H9 (cell line): ENCODE measurements around the gene EDEM2. TPM values are rescaled to one million over a fixed set of nuclear protein-coding genes. Genes with fewer than 3 reads are reported as not detected.
"Not testable (repeated sequence)": the region's sequence is repeated elsewhere in the genome, so short reads cannot be mapped to it uniquely, and the experiment has no call there.

ENCODE experiments used
- DNase-seq: peaks from one replicate; pipeline ENCODE4 v3.0.0-alpha.2; 2017
- H2AFZ ChIP-seq: one replicate; pipeline ENCODE4 v1.6.1; 2013; ENCODE audit warnings: mild to moderate bottlenecking, low read length, control low read depth, moderate library complexity
- H2AK5ac ChIP-seq: 2 replicates; pipeline ENCODE4 v1.6.1; 2013; ENCODE audit warnings: low read length, control low read depth, mixed read lengths; ENCODE audit not compliant: insufficient read length
- H2BK120ac ChIP-seq: one replicate; pipeline ENCODE4 v1.6.1; 2013; ENCODE audit warnings: low read depth, mild to moderate bottlenecking, low read length, control low read depth, inconsistent platforms; ENCODE audit not compliant: poor library complexity, severe bottlenecking
- H2BK12ac ChIP-seq: 2 replicates; pipeline ENCODE4 v1.6.1; 2013; ENCODE audit warnings: low read length, control low read depth, mixed read lengths, low read depth; ENCODE audit not compliant: insufficient read length
- H2BK15ac ChIP-seq: 2 replicates; pipeline ENCODE4 v1.6.1; 2013; ENCODE audit warnings: low read depth, low read length, control low read depth
- H2BK20ac ChIP-seq: one replicate; pipeline ENCODE4 v1.6.1; 2013; ENCODE audit warnings: low read depth, mild to moderate bottlenecking, low read length, control low read depth, inconsistent platforms; ENCODE audit not compliant: poor library complexity, severe bottlenecking
- H2BK5ac ChIP-seq: 2 replicates; pipeline ENCODE4 v1.6.1; 2013; ENCODE audit warnings: low read length, control low read depth, mixed read lengths; ENCODE audit not compliant: insufficient read length
- H3K14ac ChIP-seq: 2 replicates; pipeline ENCODE4 v1.6.1; 2013; ENCODE audit warnings: low read length, control low read depth; ENCODE audit not compliant: insufficient read depth
- H3K18ac ChIP-seq: 2 replicates; pipeline ENCODE4 v1.6.1; 2013; ENCODE audit warnings: low read depth, mild to moderate bottlenecking, mixed read lengths, low read length, control low read depth; ENCODE audit not compliant: insufficient read length
- H3K23ac ChIP-seq: 2 replicates; pipeline ENCODE4 v1.6.1; 2013; ENCODE audit warnings: low read length, control low read depth, mixed read lengths, low read depth; ENCODE audit not compliant: insufficient read length
- H3K23me2 ChIP-seq: 2 replicates; pipeline ENCODE4 v1.6.1; 2013; ENCODE audit warnings: low read depth, mild to moderate bottlenecking, mixed read lengths, low read length, control low read depth; ENCODE audit not compliant: insufficient read length, poor library complexity, severe bottlenecking
- H3K27ac ChIP-seq: 2 replicates; pipeline ENCODE4 v1.5.1; 2013; ENCODE audit warnings: low read length, control low read depth, mixed read lengths, low read depth; ENCODE audit not compliant: insufficient read length
- H3K27me3 ChIP-seq: 2 replicates; pipeline ENCODE4 v1.6.1; 2013; ENCODE audit warnings: low read length, control low read depth, inconsistent platforms; ENCODE audit not compliant: insufficient read depth
- H3K4ac ChIP-seq: 2 replicates; pipeline ENCODE4 v1.6.1; 2013; ENCODE audit warnings: low read depth, mild to moderate bottlenecking, control low read depth, inconsistent platforms, low read length, moderate library complexity
- H3K4me1 ChIP-seq: 2 replicates; pipeline ENCODE4 v1.6.1; 2013; ENCODE audit warnings: low read length, control low read depth, inconsistent platforms; ENCODE audit not compliant: insufficient read depth
- H3K4me2 ChIP-seq: 2 replicates; pipeline ENCODE4 v1.6.1; 2013; ENCODE audit warnings: low read length, control low read depth, mixed read lengths; ENCODE audit not compliant: insufficient read length, insufficient read depth
- H3K56ac ChIP-seq: 2 replicates; pipeline ENCODE4 v1.6.1; 2013; ENCODE audit warnings: low read depth, mild to moderate bottlenecking, mixed read lengths, low read length, control low read depth; ENCODE audit not compliant: insufficient read length
- H3K79me1 ChIP-seq: 2 replicates; pipeline ENCODE4 v1.6.1; 2013; ENCODE audit warnings: low read depth, mild to moderate bottlenecking, moderate library complexity, low read length, control low read depth, inconsistent platforms; ENCODE audit not compliant: insufficient read depth, poor library complexity, severe bottlenecking
- H3K79me2 ChIP-seq: 2 replicates; pipeline ENCODE4 v1.6.1; 2013; ENCODE audit warnings: low read length, control low read depth, inconsistent platforms; ENCODE audit not compliant: insufficient read depth
- H3K9ac ChIP-seq: 2 replicates; pipeline ENCODE4 v1.6.1; 2013; ENCODE audit warnings: low read length, control low read depth, mixed read lengths; ENCODE audit not compliant: insufficient read length; ENCODE audit errors: extremely low read depth
- H3K9me3 ChIP-seq: one replicate; pipeline ENCODE4 v1.6.1; 2013; ENCODE audit warnings: low read depth, low read length, inconsistent platforms; ENCODE audit not compliant: control insufficient read depth
- H3T11ph ChIP-seq: one replicate; pipeline ENCODE4 v1.6.1; 2013; ENCODE audit warnings: mild to moderate bottlenecking, low read length, control low read depth, inconsistent platforms
- H4K20me1 ChIP-seq: one replicate; pipeline ENCODE4 v1.6.1; 2013; ENCODE audit not compliant: control insufficient read depth, insufficient read length, insufficient read depth
- H4K5ac ChIP-seq: 2 replicates; pipeline ENCODE4 v1.6.1; 2013; ENCODE audit warnings: low read depth, mild to moderate bottlenecking, mixed read lengths, low read length, control low read depth; ENCODE audit not compliant: insufficient read length
- H4K8ac ChIP-seq: replicated peaks from 2 replicates; pipeline ENCODE4 v1.6.1; 2013; ENCODE audit warnings: low read length, control low read depth, mixed read lengths, low read depth; ENCODE audit not compliant: insufficient read length
- H4K91ac ChIP-seq: 2 replicates; pipeline ENCODE4 v1.6.1; 2013; ENCODE audit warnings: low read depth, mild to moderate bottlenecking, moderate library complexity, mixed read lengths, low read length, control low read depth; ENCODE audit not compliant: insufficient read length
- H3K27ac Mint-ChIP-seq, 3 experiments: 2 replicates in 2 of 3; 3 replicates in 1 of 3; pipeline ENCODE4 v1.8.0; 2020 to 2021; ENCODE audit warnings: mixed read lengths in 3 of 3, mild to moderate bottlenecking in 1 of 3, moderate library complexity in 1 of 3
- H3K27me3 Mint-ChIP-seq: 2 replicates; pipeline ENCODE4 v1.8.0; 2021; ENCODE audit warnings: low read depth, mild to moderate bottlenecking, moderate library complexity, mixed read lengths
- H3K36me3 Mint-ChIP-seq, 3 experiments: 2 replicates in 2 of 3; 3 replicates in 1 of 3; pipeline ENCODE4 v1.8.0; 2020 to 2021; ENCODE audit warnings: low read depth in 3 of 3, mixed read lengths in 3 of 3; ENCODE audit not compliant: insufficient read depth in 1 of 3
- H3K4me1 Mint-ChIP-seq, 2 experiments: 2 replicates each; pipeline ENCODE4 v1.8.0; 2020; ENCODE audit warnings: mixed read lengths in 2 of 2
- H3K4me3 Mint-ChIP-seq, 2 experiments: 2 replicates in 1 of 2; 3 replicates in 1 of 2; pipeline ENCODE4 v1.8.0; 2020 to 2021; ENCODE audit warnings: mild to moderate bottlenecking in 2 of 2, mixed read lengths in 2 of 2, moderate library complexity in 1 of 2
- H3K9me3 Mint-ChIP-seq, 2 experiments: 2 replicates in 1 of 2; 3 replicates in 1 of 2; pipeline ENCODE4 v1.8.0; 2020; ENCODE audit warnings: mild to moderate bottlenecking in 2 of 2, mixed read lengths in 2 of 2, moderate library complexity in 1 of 2
- WGBS: extraction: QIAGEN DNeasy Blood & Tissue Kit; methylation state at CpG from one replicate; pipeline ENCODE4 v1.1.7; 2013; ENCODE audit warnings: missing lambda C conversion rate, low lambda C conversion rate, mixed read lengths; ENCODE audit not compliant: insufficient read length; ENCODE audit errors: extremely low coverage; 5-methylcytosine and 5-hydroxymethylcytosine counted together
- total RNA-seq: library from RNA; stranded (reverse); gene quantifications from 2 replicates; pipeline ENCODE4 v1.2.1, GENCODE V29; 2021
- TF ChIP-seq, protein P1 (sequence below): fragments of 200-600 bp; sonication (generic); conservative IDR thresholded peaks from 3 replicates; pipeline ENCODE4 v1.8.0; 2021; ENCODE audit warnings: antibody characterized with exemption, mild to moderate bottlenecking

Gene EDEM2
- total RNA-seq, 1 experiment from 2014 or later: 27.8 TPM

GRCh38 chr20:35187584-35188190 is 40.6 kb upstream of the EDEM2 start:
- Histone ChIP-seq H3K14ac (no peak overlapping the region), H2BK15ac (no peak overlapping the region), H4K8ac (no peak overlapping the region), H3K4me2 (no peak overlapping the region), H2BK20ac (no peak overlapping the region), H3K9ac (no peak overlapping the region), H3K9me3 (no peaks in the 10 kb centered on the region), H3K27ac (no peak overlapping the region), H3K23ac (no peak overlapping the region), H2AFZ (no peak overlapping the region), H4K91ac (no peak overlapping the region), H4K20me1 (no peaks in the 10 kb centered on the region), H3K27me3 (no peaks in the 10 kb centered on the region), H3K56ac (no peak overlapping the region), H2BK120ac (no peak overlapping the region), H2BK12ac (no peak overlapping the region), H3K79me2 (no peaks in the 10 kb centered on the region), H3K18ac (no peak overlapping the region), H2BK5ac (no peak overlapping the region), H3K23me2 (no peaks in the 10 kb centered on the region), H2AK5ac (no peak overlapping the region), H3T11ph (no peak overlapping the region), H3K4me1 (no peaks in the 10 kb centered on the region), H4K5ac (no peak overlapping the region), H3K79me1 (no peaks in the 10 kb centered on the region), H3K4ac (no peak overlapping the region)
- Mint-ChIP-seq H3K36me3 (peaks cover 3 to 17% (median 11%) of the 10 kb centered on the region in 3 experiments; a peak in 6 of 7 replicates), H3K27me3 (peaks cover 10% of the 10 kb centered on the region), H3K27ac (no peak overlapping the region), H3K9me3 (peaks cover 16 to 20% of the 10 kb centered on the region in 2 experiments), H3K4me1 (peaks cover 34% of the 10 kb centered on the region in 2 experiments), H3K4me3 (no peak overlapping the region)
- TF ChIP-seq, protein P1, sequence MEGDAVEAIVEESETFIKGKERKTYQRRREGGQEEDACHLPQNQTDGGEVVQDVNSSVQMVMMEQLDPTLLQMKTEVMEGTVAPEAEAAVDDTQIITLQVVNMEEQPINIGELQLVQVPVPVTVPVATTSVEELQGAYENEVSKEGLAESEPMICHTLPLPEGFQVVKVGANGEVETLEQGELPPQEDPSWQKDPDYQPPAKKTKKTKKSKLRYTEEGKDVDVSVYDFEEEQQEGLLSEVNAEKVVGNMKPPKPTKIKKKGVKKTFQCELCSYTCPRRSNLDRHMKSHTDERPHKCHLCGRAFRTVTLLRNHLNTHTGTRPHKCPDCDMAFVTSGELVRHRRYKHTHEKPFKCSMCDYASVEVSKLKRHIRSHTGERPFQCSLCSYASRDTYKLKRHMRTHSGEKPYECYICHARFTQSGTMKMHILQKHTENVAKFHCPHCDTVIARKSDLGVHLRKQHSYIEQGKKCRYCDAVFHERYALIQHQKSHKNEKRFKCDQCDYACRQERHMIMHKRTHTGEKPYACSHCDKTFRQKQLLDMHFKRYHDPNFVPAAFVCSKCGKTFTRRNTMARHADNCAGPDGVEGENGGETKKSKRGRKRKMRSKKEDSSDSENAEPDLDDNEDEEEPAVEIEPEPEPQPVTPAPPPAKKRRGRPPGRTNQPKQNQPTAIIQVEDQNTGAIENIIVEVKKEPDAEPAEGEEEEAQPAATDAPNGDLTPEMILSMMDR: no peak
- no CpG with 5 or more reads among the region's 5 CpGs for WGBS
- DNase-seq: no peak

DNA sequence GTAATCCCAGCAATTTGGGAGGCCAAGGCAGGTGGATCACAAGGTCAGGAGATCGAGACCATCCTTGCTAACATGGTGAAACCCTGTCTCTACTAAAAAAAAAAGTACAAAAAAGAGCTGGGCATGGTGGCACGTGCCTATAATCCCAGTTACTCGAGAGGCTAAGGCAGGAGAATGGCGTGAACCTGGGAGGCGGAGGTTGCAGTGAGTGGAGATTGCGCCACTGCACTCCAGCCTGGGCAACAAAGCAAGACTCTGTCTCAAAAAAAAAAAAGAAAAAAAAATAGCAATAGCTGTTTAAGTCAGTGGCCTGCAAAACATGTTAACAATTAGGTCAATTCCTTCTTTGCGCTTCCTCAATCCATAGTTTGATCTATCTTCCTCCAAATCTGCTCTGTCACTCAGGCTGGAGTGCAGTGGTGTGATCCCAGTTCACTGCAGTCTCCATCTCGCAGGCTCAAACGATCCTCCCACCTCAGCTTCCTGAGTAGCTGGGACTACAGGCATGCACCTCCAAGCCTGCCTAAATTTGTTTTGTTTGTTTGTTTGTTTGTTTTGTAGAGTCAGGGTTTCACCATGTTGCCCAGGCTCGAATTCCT is 39.7 kb upstream of the EDEM2 start:
- H3K14ac ChIP-seq, H2BK15ac ChIP-seq, H2AFZ ChIP-seq, H4K8ac ChIP-seq, H2BK12ac ChIP-seq, DNase-seq, H3K4me1 ChIP-seq, H4K5ac ChIP-seq, H3K27me3 ChIP-seq, H2AK5ac ChIP-seq, H2BK120ac ChIP-seq, H3K27ac ChIP-seq, H3K56ac ChIP-seq, H4K91ac ChIP-seq, H3K4me2 ChIP-seq, H3K4ac ChIP-seq, H3K27ac Mint-ChIP-seq, H2BK5ac ChIP-seq, H3K9me3 ChIP-seq, H3K79me2 ChIP-seq, H4K20me1 ChIP-seq, H3K9ac ChIP-seq, H3K23ac ChIP-seq, H3K79me1 ChIP-seq, H3K23me2 ChIP-seq, H2BK20ac ChIP-seq, H3K4me3 Mint-ChIP-seq, H3T11ph ChIP-seq: not testable (repeated sequence)
- peaks cover 10% of the 10 kb centered on the region for H3K27me3 Mint-ChIP-seq
- peak overlapping the region; percentile 34 for H3K18ac ChIP-seq
- H3K4me1 Mint-ChIP-seq: peaks cover 25 to 27% of the 10 kb centered on the region in 2 experiments
- peaks cover 3 to 17% (median 11%) of the 10 kb centered on the region in 3 experiments; a peak in 6 of 7 replicates for H3K36me3 Mint-ChIP-seq
- WGBS: no CpG with 5 or more reads among the region's 10 CpGs
- peaks cover 16 to 20% of the 10 kb centered on the region in 2 experiments for H3K9me3 Mint-ChIP-seq
